ENCODE data around the gene TBC1D2.

Gene TBC1D2

GRCh38 chr9:98263080-98263479, 7.6 kb upstream of the TBC1D2 start:
- DNase-seq (ENCODE audit: low read depth): no peak
- TF ChIP-seq, protein P1, sequence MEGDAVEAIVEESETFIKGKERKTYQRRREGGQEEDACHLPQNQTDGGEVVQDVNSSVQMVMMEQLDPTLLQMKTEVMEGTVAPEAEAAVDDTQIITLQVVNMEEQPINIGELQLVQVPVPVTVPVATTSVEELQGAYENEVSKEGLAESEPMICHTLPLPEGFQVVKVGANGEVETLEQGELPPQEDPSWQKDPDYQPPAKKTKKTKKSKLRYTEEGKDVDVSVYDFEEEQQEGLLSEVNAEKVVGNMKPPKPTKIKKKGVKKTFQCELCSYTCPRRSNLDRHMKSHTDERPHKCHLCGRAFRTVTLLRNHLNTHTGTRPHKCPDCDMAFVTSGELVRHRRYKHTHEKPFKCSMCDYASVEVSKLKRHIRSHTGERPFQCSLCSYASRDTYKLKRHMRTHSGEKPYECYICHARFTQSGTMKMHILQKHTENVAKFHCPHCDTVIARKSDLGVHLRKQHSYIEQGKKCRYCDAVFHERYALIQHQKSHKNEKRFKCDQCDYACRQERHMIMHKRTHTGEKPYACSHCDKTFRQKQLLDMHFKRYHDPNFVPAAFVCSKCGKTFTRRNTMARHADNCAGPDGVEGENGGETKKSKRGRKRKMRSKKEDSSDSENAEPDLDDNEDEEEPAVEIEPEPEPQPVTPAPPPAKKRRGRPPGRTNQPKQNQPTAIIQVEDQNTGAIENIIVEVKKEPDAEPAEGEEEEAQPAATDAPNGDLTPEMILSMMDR (IDR thresholded peaks at IDR 0.05; ENCODE audit: low read length, missing control alignments): no peak
- H3K4me3 ChIP-seq (replicated peaks; ENCODE audit: low read depth, low read length): no peak overlapping the region

GRCh38 chr9:98262056-98262455, 6.6 kb upstream of the TBC1D2 start:
- DNase-seq (ENCODE audit: low read depth): no peak
- TF ChIP-seq, protein P1 (IDR thresholded peaks at IDR 0.05; ENCODE audit: low read length, missing control alignments): no peak
- H3K4me3 ChIP-seq (replicated peaks; ENCODE audit: low read depth, low read length): no peak overlapping the region

- TF ChIP-seq, protein P1 (IDR thresholded peaks at IDR 0.05; ENCODE audit: low read length, missing control alignments): no peak
- DNase-seq (ENCODE audit: low read depth): no peak
- H3K4me3 ChIP-seq (replicated peaks; ENCODE audit: low read depth, low read length): no peak overlapping the region
Measured at GRCh38 chr9:98260635-98261034, 5.2 kb upstream of the TBC1D2 start.

DNA sequence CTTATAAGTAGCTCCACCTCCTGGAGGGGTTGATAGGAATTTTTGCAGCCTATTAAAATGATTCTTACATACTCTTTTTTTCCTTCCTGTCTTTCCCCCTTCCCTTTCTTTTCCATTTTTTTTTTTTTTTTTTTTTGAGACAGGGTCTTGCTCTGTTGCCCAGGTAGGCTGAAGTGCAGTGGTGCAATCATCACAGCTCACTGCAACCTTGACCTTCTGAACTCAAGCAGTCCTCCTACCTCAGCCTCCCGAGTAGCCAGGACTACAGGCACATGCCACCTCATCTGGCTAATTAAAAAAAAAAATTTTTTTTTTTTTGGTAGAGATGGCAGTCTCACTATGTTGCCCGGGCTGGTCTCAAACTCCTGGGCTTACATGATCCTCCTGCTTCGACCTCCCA, 4.3 kb upstream of the TBC1D2 start:
- TF ChIP-seq, protein P1 (IDR thresholded peaks at IDR 0.05; ENCODE audit: low read length, missing control alignments): no peak
- DNase-seq (ENCODE audit: low read depth): no peak
- H3K4me3 ChIP-seq (replicated peaks; ENCODE audit: low read depth, low read length): no peak overlapping the region

- H3K4me3 ChIP-seq (replicated peaks; ENCODE audit: low read depth, low read length): peak overlapping the region; percentile 94
- TF ChIP-seq, protein P1 (IDR thresholded peaks at IDR 0.05; ENCODE audit: low read length, missing control alignments): no peak
- no peak for DNase-seq (ENCODE audit: low read depth)
Measured at GRCh38 chr9:98256756-98257155, 1.3 kb upstream of the TBC1D2 start.

GRCh38 chr9:98255061-98255577, 330 bp downstream of the TBC1D2 start:
- peak; percentile 52 for DNase-seq (ENCODE audit: low read depth)
- TF ChIP-seq, protein P1 (IDR thresholded peaks at IDR 0.05; ENCODE audit: low read length, missing control alignments): no peak
- peak overlapping the region; percentile 94 for H3K4me3 ChIP-seq (replicated peaks; ENCODE audit: low read depth, low read length)

Data from fibroblast of pulmonary artery (primary cell).